GM19463 (cell line): ENCODE results near the gene MRPS9.

Source experiments
- ATAC-seq: cut with Tn5 transposase; IDR thresholded peaks from one replicate; pipeline ENCODE4 v1.9.1; 2021; ENCODE audit warnings: mild to moderate bottlenecking, moderate library complexity; ENCODE audit not compliant: unreplicated experiment

MRPS9 gene

GRCh38 chr2:105149272-105149671 lies 111.4 kb downstream of the MRPS9 start:
- no peak for ATAC-seq
